Measurements from ENCODE around the gene PLA2G4F. TPM values are rescaled to one million over a fixed set of nuclear protein-coding genes. Genes with fewer than 3 reads are reported as not detected.
A peak's percentile ranks its signal among the peaks of the same experiment; 100 is the strongest.

PLA2G4F gene
- total RNA-seq, 1 donor from 2014 or later: not detected

GRCh38 chr15:42147431-42147735 is 9.1 kb downstream of the PLA2G4F start:
- DNase-seq: no peak

GRCh38 chr15:42146551-42147430 is 9.6 kb downstream of the PLA2G4F start:
- no peak for DNase-seq

GRCh38 chr15:42145546-42146455 is 10.6 kb downstream of the PLA2G4F start:
- DNase-seq: no peak

GRCh38 chr15:42144841-42145375 is 11.5 kb downstream of the PLA2G4F start:
- no peak for DNase-seq

- DNase-seq: no peak
Observed at GRCh38 chr15:42143866-42144625, 12.4 kb downstream of the PLA2G4F start.

GRCh38 chr15:42143356-42143755 is 13.1 kb downstream of the PLA2G4F start:
- no peak for DNase-seq

GRCh38 chr15:42141795-42142667 is 14.4 kb downstream of the PLA2G4F start:
- DNase-seq: no peak

GRCh38 chr15:42141246-42141645 is 15.2 kb downstream of the PLA2G4F start:
- no peak for DNase-seq

GRCh38 chr15:42140383-42141070 is 15.9 kb downstream of the PLA2G4F start:
- no peak for DNase-seq

GRCh38 chr15:42139596-42139995 is 16.8 kb downstream of the PLA2G4F start:
- no peak for DNase-seq

GRCh38 chr15:42138968-42139386 is 17.5 kb downstream of the PLA2G4F start:
- DNase-seq: peak; percentile 27

GRCh38 chr15:42138411-42138810 is 18.0 kb downstream of the PLA2G4F start:
- DNase-seq: no peak

- peak; percentile 70 for DNase-seq
Observed at GRCh38 chr15:42137461-42138261, 18.8 kb downstream of the PLA2G4F start.

GRCh38 chr15:42136513-42136912 is 19.9 kb downstream of the PLA2G4F start:
- no peak for DNase-seq

GRCh38 chr15:42135351-42135750 is 21.1 kb downstream of the PLA2G4F start:
- DNase-seq: no peak

GRCh38 chr15:42134617-42135245 is 21.7 kb downstream of the PLA2G4F start:
- DNase-seq: no peak

- DNase-seq: peak; percentile 78
Observed at GRCh38 chr15:42133886-42134502, 22.4 kb downstream of the PLA2G4F start.

- DNase-seq: no peak
Observed at GRCh38 chr15:42133356-42133755, 23.1 kb downstream of the PLA2G4F start.

Measured in dermis blood vessel endothelial cell (primary cell).